ENCODE measurements around the gene SGSM1. TPM values are rescaled to one million over a fixed set of nuclear protein-coding genes. Genes with fewer than 3 reads are reported as not detected.

The SGSM1 gene
- total RNA-seq, 1 donor from 2014 or later, result 0.09 TPM

DNA sequence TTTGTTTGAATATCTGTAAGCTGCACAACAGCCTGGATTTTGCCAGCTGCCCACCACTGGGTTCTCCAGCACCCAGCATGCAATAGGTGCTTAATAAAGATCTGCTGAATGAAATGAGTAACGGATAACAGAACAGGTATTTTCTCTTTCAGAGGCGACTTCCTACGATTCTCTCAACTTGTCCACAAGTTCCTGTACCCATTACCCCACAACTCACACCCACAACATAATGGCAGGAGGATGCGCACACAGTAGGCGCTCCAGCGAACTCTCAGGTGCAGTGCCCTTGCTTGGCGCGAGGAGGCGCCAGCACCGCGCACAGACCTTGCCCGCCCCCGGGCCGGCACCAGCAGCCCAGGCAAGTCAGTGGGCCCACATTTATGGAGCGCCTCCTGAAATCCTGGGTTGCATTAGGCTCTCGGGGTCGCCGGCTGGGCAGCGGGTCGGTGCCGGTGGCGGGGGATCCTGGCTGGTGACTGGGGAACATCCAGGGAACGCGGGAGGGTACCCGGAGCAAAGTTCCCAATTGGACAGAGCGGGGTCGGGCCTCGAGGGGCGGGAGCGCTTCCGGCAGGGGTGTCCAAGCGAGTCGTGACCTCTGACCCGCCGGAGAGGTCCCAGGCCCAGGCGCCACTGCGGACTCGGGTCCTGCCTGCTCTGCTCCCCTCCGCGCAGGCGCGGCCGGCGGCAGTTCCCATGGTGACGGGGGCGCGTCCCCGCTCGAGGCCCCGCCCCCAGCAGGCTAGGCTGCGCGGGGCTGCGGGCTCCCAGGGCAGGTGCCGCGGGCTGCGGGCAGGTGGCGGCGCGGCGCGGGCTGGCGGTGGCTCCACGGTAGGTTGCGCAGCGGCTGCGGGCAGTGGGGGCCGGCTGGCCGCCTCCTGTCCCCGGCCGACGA is 146.2 kb downstream of the SGSM1 start, which contains the start of gene KIAA1671:
KIAA1671 (plus strand) TSS at position 775 of the 895 bp plus-strand sequence. CDS start 75,284 bp downstream, outside the sequence.
- TF ChIP-seq, protein P1, sequence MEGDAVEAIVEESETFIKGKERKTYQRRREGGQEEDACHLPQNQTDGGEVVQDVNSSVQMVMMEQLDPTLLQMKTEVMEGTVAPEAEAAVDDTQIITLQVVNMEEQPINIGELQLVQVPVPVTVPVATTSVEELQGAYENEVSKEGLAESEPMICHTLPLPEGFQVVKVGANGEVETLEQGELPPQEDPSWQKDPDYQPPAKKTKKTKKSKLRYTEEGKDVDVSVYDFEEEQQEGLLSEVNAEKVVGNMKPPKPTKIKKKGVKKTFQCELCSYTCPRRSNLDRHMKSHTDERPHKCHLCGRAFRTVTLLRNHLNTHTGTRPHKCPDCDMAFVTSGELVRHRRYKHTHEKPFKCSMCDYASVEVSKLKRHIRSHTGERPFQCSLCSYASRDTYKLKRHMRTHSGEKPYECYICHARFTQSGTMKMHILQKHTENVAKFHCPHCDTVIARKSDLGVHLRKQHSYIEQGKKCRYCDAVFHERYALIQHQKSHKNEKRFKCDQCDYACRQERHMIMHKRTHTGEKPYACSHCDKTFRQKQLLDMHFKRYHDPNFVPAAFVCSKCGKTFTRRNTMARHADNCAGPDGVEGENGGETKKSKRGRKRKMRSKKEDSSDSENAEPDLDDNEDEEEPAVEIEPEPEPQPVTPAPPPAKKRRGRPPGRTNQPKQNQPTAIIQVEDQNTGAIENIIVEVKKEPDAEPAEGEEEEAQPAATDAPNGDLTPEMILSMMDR (IDR thresholded peaks at IDR 0.05), result no peak
- ATAC-seq (ENCODE audit: low read depth) (peak; percentile 90), DNase-seq (peak; percentile 73)
- Mint-ChIP-seq H3K4me3 (peak within 1 kb of the TSS; percentile 68), H3K9me3 (no peaks in the 10 kb centered on the region), H3K27ac (no peak within 1 kb of the TSS), H3K27me3 (peaks cover 72% of the 10 kb centered on the region), H3K36me3 (ENCODE audit: low read depth) (no peaks in the 10 kb centered on the region), H3K4me1 (peaks cover 14% of the 10 kb centered on the region)
- intact Hi-C loops (cut with micrococcal nuclease), result loop anchor here (1.0 kb wide), 1 partner anchor 96 kb away; no protein-coding TSS in a partner anchor
- ChIA-PET POLR2A (no interaction called here), CTCF (no interaction called here)

DNA sequence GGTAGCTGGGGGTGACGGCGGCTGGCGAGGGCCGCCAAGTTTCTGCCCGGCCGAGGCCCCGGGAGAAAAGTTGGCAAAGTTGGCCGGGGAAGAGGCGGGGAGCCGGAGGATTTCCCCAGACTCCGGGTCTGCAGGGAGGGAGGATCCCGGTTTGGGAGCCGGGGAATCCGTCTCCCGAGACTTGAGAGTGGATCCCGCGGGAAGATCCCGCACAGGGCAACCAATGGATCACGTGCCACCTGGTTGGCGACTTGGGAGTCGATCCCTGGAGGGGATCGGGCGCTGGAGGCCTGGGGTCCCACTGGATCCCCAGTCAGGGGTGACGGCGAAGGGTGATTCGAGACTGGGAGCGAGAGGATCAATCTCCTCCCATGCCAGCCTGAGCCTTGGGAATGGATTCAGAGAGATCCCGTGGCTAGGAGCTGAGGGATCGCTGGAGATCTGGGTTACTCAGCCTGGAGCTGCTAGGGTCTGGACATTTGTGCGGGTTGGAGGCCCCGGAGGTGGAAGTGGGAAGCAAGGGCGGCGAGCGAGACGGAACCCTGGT is 146.9 kb downstream of the SGSM1 start:
- ChIA-PET POLR2A (no interaction called here), CTCF (no interaction called here)
- Mint-ChIP-seq H3K4me3 (peak overlapping the region; percentile 42), H3K27me3 (peaks cover 66% of the 10 kb centered on the region), H3K36me3 (ENCODE audit: low read depth) (no peaks in the 10 kb centered on the region), H3K27ac (no peak overlapping the region), H3K4me1 (peaks cover 14% of the 10 kb centered on the region), H3K9me3 (no peaks in the 10 kb centered on the region)
- ATAC-seq (ENCODE audit: low read depth) (no peak), DNase-seq (no peak)
- intact Hi-C loops (cut with micrococcal nuclease), result loop anchor here (1.0 kb wide), 1 partner anchor 95 kb away; no protein-coding TSS in a partner anchor
- TF ChIP-seq, protein P1 (IDR thresholded peaks at IDR 0.05), result no peak

DNA sequence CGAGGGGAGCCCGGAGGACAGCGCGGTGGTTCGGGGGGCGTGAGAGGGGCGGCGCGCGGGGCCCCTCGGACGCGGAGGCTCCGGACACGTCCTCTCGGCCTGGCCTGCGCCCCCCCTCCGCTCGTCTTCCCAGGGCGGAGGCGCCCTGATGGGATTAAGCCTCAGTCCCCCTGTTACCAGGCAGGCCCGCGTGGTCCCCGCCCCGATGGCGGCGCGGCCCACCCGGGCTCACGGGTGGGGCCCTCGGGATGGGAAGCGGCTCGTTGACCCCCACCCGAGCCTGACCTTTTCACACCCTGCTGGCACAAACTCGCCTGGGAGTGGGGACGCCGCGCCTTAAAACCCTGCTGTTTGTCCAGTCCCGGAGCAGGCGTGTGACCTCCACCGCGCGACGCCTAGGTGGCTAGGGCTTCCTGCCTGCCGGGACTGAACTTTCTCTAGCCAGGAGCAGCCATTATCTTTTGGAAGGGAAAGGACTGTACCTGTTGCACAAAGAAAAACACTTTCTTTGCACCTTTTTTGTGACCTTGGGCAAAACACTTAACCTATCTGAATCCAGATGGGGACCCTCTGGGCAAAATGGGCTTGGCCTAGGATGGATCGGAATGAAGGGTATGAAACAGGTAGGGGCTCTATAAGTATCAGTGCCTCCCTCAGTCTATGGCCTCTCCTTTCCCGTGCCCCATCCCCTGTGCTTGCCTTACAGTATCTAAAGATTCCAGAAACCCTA is 147.5 kb downstream of the SGSM1 start:
- Mint-ChIP-seq H3K27ac (no peak overlapping the region), H3K9me3 (no peaks in the 10 kb centered on the region), H3K36me3 (ENCODE audit: low read depth) (no peaks in the 10 kb centered on the region), H3K4me1 (peaks cover 14% of the 10 kb centered on the region), H3K27me3 (peaks cover 62% of the 10 kb centered on the region), H3K4me3 (peak overlapping the region; percentile 42)
- intact Hi-C loops (cut with micrococcal nuclease), result no loop called here
- DNase-seq, result no peak
- ChIA-PET POLR2A (no interaction called here), CTCF (no interaction called here)
- TF ChIP-seq, protein P1 (IDR thresholded peaks at IDR 0.05), result no peak
- ATAC-seq (ENCODE audit: low read depth), result no peak

DNA sequence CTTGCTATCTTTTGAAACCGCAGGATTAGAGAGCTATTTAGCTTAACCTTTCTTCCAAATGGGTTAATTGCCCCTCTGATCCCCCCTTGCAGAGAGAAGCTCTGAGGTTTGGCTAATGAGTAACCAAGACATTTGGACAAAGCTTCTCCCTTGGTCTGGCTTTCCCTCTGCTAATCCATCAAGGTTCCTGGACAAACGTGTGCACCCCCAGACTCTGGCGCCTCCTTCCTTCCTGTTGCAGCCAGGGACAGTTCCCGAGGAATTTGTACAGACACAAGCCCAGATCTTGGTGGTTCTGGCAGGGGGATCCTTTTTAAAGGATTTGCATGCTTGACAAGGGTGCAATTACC is 148.1 kb downstream of the SGSM1 start:
- peaks cover 14% of the 10 kb centered on the region for H3K4me1 Mint-ChIP-seq
- POLR2A ChIA-PET, result no interaction called here

More for the DNA sequence above, 148.1 kb downstream of the SGSM1 start:
- intact Hi-C loops (cut with micrococcal nuclease), result no loop called here
- Mint-ChIP-seq H3K27me3 (peaks cover 56% of the 10 kb centered on the region), H3K36me3 (ENCODE audit: low read depth) (no peaks in the 10 kb centered on the region), H3K4me3 (no peak overlapping the region), H3K27ac (no peak overlapping the region), H3K9me3 (no peaks in the 10 kb centered on the region)
- no peak for DNase-seq
- CTCF ChIA-PET, result no interaction called here
- TF ChIP-seq, protein P1 (IDR thresholded peaks at IDR 0.05), result no peak
- no peak for ATAC-seq (ENCODE audit: low read depth)

Measured in activated B cell treated with CpG ODN at 0.5 μM for 24 hours (primary cell).